ENCODE data around the gene STARD3.

STARD3 gene

DNA sequence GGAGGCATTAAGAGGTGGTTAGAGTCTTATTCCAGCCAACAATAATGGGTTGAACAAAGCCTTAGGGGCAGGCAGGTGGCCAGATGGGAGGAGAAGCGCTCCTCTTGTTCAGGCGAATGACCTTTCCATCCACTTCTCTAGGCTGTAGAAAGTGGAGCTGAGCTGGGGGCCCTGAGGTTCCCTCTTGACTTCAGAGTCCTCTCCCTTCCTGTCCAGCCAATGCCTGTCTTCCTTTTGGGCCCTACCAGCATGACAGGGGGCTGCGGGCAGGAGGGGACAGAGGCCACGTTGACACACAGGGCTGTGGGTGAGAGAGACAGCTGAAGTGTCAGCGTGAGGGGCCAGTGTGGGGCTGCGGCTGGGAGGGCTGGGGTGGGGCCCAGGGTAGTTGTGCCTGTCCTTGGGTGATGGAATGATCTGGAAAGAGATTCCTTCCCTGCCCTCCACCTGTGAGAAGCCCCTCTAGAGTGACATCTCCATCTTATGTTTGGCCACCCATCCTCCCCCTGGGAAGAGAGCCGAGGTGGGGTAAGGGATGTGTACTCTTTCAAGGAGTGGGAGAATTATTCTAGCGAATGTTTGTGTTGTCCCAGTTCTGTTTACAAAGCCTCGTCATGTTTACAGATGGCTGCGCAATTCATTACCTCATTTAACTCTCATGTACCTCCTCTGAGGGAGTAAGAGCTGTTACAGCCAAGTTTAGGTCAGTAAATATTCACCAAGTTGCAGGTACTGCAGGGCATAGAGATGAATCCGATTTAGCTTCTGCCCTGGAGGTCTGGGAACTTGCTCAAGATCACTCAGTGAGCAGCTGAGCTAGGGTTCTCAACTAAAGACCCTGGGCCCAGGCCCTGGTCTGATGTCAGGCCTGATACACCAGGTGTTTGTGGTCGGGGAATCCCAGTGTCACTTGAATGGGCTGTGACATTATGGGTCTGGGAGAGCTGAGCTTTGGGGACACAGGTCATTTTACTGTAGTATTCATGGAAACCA, 66.3 kb downstream of the STARD3 start:
- DNase-seq (ENCODE audit: extremely low spot score): no peak
- TF ChIP-seq HDGF (IDR thresholded peaks at IDR 0.05; ENCODE audit: borderline replicate concordance) (no peak), LEF1 (IDR thresholded peaks at IDR 0.05; ENCODE audit: borderline replicate concordance) (no peak), FOXK2 (IDR thresholded peaks at IDR 0.05) (no peak), NFRKB (IDR thresholded peaks at IDR 0.05) (no peak), SUZ12 (IDR thresholded peaks at IDR 0.05) (no peak), BHLHE40 (IDR thresholded peaks at IDR 0.05; ENCODE audit: borderline replicate concordance) (no peak), L3MBTL2 (conservative IDR thresholded peaks at IDR 0.05) (no peak), ZNF384 (IDR thresholded peaks at IDR 0.05) (no peak), ARNT (IDR thresholded peaks at IDR 0.05) (no peak), SP1 (IDR thresholded peaks at IDR 0.05) (no peak), ELF4 (IDR thresholded peaks at IDR 0.05) (no peak), FOXM1 (IDR thresholded peaks at IDR 0.05; ENCODE audit: borderline replicate concordance) (no peak), FOXA1 (IDR thresholded peaks at IDR 0.05) (no peak), CTBP1 (IDR thresholded peaks at IDR 0.05; ENCODE audit: borderline replicate concordance) (no peak), TARDBP (IDR thresholded peaks at IDR 0.05) (no peak)
- TF ChIP-seq, protein P1, sequence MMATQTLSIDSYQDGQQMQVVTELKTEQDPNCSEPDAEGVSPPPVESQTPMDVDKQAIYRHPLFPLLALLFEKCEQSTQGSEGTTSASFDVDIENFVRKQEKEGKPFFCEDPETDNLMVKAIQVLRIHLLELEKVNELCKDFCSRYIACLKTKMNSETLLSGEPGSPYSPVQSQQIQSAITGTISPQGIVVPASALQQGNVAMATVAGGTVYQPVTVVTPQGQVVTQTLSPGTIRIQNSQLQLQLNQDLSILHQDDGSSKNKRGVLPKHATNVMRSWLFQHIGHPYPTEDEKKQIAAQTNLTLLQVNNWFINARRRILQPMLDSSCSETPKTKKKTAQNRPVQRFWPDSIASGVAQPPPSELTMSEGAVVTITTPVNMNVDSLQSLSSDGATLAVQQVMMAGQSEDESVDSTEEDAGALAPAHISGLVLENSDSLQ (IDR thresholded peaks at IDR 0.05): no peak
- CTCF ChIA-PET: interaction anchor here (1.1 kb wide), 1 partner anchor 49 kb away, joined by 4 read pairs; no protein-coding TSS in a partner anchor
- POLR2A ChIA-PET: interaction anchor here (0.8 to 1.2 kb wide), 2 partner anchors 26 to 194 kb away, joined by 3 to 4 read pairs; no protein-coding TSS in a partner anchor

DNA sequence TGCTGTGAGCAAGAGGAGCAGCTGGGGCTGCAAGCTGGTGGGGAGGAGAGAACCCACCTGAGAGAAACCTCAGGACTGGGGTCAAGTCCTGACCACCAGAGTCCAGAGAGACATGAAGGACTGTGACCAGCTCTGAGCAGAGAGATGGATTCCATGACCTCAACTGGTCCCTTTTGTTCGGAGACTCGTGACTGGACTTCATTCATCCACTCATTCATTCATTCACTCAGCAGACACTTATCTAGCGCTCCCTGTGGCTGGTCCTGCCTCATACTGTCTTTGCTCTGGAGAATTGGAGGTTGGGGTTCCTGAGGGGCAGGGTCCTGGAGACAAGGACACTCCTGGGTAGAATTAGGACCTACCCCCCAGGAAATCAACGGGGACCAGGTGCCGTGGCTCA, 67.0 kb downstream of the STARD3 start:
- no peak for DNase-seq (ENCODE audit: extremely low spot score)
- CTCF ChIA-PET: interaction anchor here (1.1 kb wide), 1 partner anchor 50 kb away, joined by 4 read pairs; no protein-coding TSS in a partner anchor
- TF ChIP-seq SP1 (IDR thresholded peaks at IDR 0.05) (no peak), FOXM1 (IDR thresholded peaks at IDR 0.05; ENCODE audit: borderline replicate concordance) (no peak), ARNT (IDR thresholded peaks at IDR 0.05) (no peak), FOXA1 (IDR thresholded peaks at IDR 0.05) (no peak), CTBP1 (IDR thresholded peaks at IDR 0.05; ENCODE audit: borderline replicate concordance) (no peak), L3MBTL2 (conservative IDR thresholded peaks at IDR 0.05) (no peak), ELF4 (IDR thresholded peaks at IDR 0.05) (no peak), TARDBP (IDR thresholded peaks at IDR 0.05) (no peak), FOXK2 (IDR thresholded peaks at IDR 0.05) (no peak), LEF1 (IDR thresholded peaks at IDR 0.05; ENCODE audit: borderline replicate concordance) (no peak), ZNF384 (IDR thresholded peaks at IDR 0.05) (no peak)
- TF ChIP-seq, protein P1 (IDR thresholded peaks at IDR 0.05): no peak
- POLR2A ChIA-PET: interaction anchor here (0.8 to 1.2 kb wide), 2 partner anchors 26 to 195 kb away, joined by 3 to 4 read pairs; no protein-coding TSS in a partner anchor

DNA sequence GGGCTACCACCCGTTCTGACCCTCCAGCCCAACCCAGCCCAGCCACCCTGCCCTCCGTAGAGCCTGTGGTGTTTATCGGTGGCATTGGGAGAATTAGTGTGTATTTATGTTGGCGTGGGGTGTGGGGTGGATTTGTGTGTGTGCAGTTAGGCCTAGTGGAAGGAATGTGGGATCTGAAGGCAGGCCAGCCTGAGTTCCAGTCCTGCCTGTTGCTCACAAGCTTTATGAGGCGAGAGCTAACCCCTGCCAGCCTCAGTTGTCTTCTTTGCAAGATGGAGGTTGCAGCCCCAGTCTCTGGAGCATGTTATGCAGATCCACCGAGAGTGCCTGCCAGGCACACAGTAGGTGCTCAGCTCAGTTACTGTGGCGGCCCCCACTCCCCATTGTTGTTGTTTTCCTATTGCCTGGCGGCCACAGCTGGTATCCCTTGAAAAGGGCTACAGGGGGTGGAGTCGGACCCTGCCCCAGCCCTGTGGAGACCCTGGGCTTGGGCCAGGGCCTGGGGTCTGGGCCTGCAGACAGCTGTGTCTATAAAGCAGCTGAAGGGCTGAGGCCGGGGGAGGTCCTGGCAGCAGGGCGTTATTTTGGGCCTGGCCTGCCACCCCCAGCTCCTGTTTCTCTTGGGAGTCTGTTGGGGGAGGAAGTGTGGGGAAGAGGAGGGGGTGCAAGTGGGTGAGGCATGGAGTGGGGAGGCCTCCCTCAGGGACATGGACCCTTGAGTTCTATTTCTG, 68.0 kb downstream of the STARD3 start:
- ChIA-PET POLR2A (interaction anchor here (1.2 to 1.5 kb wide), 2 partner anchors 17 to 24 kb away, joined by 4 to 5 read pairs; partner anchors contain the start of gene PGAP3), CTCF (interaction anchor here (0.5 kb wide), 1 partner anchor 146 kb away, joined by 3 read pairs; no protein-coding TSS in a partner anchor)
- TF ChIP-seq FOXK2 (IDR thresholded peaks at IDR 0.05): no peak
- no peak for TF ChIP-seq LEF1 (IDR thresholded peaks at IDR 0.05; ENCODE audit: borderline replicate concordance)
- TF ChIP-seq HDGF (IDR thresholded peaks at IDR 0.05; ENCODE audit: borderline replicate concordance): no peak
- TF ChIP-seq L3MBTL2 (conservative IDR thresholded peaks at IDR 0.05): no peak
- TF ChIP-seq, protein P1 (IDR thresholded peaks at IDR 0.05): no peak
- TF ChIP-seq ZNF384 (IDR thresholded peaks at IDR 0.05): no peak
- no peak for TF ChIP-seq SP1 (IDR thresholded peaks at IDR 0.05)
- DNase-seq (ENCODE audit: extremely low spot score): no peak

DNA sequence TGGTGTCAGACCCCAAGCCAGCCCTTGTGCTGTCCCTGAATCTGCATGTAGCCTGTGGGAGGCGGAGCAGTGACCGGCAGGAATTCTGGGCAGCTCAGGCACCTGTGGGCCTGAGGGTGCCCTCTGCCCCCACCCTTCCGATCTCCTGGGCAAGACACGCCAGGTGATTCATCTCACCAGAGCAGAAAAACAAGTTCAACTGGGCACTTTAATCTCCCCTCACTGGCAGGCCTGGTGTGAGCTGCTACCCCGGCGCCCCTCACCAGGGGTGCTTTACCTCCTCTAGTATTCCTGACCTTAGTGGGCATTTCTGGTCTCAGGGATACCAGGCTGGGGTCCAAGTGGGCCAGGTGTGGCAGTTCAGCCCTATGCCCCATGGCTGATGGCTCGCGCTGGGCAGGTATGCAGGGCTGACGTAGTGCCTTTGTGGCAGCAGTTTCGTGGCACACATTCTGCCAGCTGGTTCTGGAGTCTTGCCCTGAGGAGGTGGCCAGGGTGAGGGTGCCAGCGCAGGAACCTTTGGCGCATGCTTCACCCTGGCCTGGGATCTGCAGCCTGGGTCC, 68.9 kb downstream of the STARD3 start:
- TF ChIP-seq SUZ12 (IDR thresholded peaks at IDR 0.05) (no peak), FOXK2 (IDR thresholded peaks at IDR 0.05) (no peak), BHLHE40 (IDR thresholded peaks at IDR 0.05; ENCODE audit: borderline replicate concordance) (no peak), ARNT (IDR thresholded peaks at IDR 0.05) (no peak), TARDBP (IDR thresholded peaks at IDR 0.05) (no peak), HDGF (IDR thresholded peaks at IDR 0.05; ENCODE audit: borderline replicate concordance) (no peak), CTBP1 (IDR thresholded peaks at IDR 0.05; ENCODE audit: borderline replicate concordance) (no peak), SP1 (IDR thresholded peaks at IDR 0.05) (no peak), L3MBTL2 (conservative IDR thresholded peaks at IDR 0.05) (no peak), FOXM1 (IDR thresholded peaks at IDR 0.05; ENCODE audit: borderline replicate concordance) (no peak), FOXA1 (IDR thresholded peaks at IDR 0.05) (no peak), LEF1 (IDR thresholded peaks at IDR 0.05; ENCODE audit: borderline replicate concordance) (no peak), ELF4 (IDR thresholded peaks at IDR 0.05) (no peak), ZNF384 (IDR thresholded peaks at IDR 0.05) (no peak), NFRKB (IDR thresholded peaks at IDR 0.05) (no peak)
- TF ChIP-seq, protein P1 (IDR thresholded peaks at IDR 0.05): no peak
- ChIA-PET POLR2A (interaction anchor here (1.2 to 1.5 kb wide), 2 partner anchors 18 to 24 kb away, joined by 4 to 5 read pairs; partner anchors contain the start of gene PGAP3), CTCF (interaction anchor here (0.5 to 1.4 kb wide), 2 partner anchors 84 to 146 kb away, joined by 3 to 4 read pairs; no protein-coding TSS in a partner anchor)
- DNase-seq (ENCODE audit: extremely low spot score): no peak

Measured in HEK293T (cell line).